HK-2 (cell line): ENCODE results near the gene ABCC4.

Experiments
- DNase-seq: peaks from one replicate; pipeline ENCODE4 v3.0.0-alpha.2; 2018; ENCODE audit not compliant: unreplicated experiment

The ABCC4 gene

GRCh38 chr13:95258098-95258497 lies 43.2 kb downstream of the ABCC4 start:
- no peak for DNase-seq

GRCh38 chr13:95256091-95256490 lies 45.2 kb downstream of the ABCC4 start:
- DNase-seq: peak; percentile 61

- no peak for DNase-seq
Measured at GRCh38 chr13:95255072-95255732, 46.0 kb downstream of the ABCC4 start.

- no peak for DNase-seq
Measured at GRCh38 chr13:95254339-95254738, 46.9 kb downstream of the ABCC4 start.

GRCh38 chr13:95253033-95253432 lies 48.2 kb downstream of the ABCC4 start:
- DNase-seq: no peak

GRCh38 chr13:95251641-95252040 lies 49.6 kb downstream of the ABCC4 start:
- no peak for DNase-seq

GRCh38 chr13:95250961-95251360 lies 50.3 kb downstream of the ABCC4 start:
- DNase-seq: no peak

- no peak for DNase-seq
Measured at GRCh38 chr13:95248953-95249352, 52.3 kb downstream of the ABCC4 start.

GRCh38 chr13:95247852-95248251 lies 53.4 kb downstream of the ABCC4 start:
- DNase-seq: no peak

- no peak for DNase-seq
Measured at GRCh38 chr13:95247171-95247570, 54.1 kb downstream of the ABCC4 start.

- no peak for DNase-seq
Measured at GRCh38 chr13:95246292-95247082, 54.8 kb downstream of the ABCC4 start.

GRCh38 chr13:95245071-95245470 lies 56.2 kb downstream of the ABCC4 start:
- no peak for DNase-seq

GRCh38 chr13:95243207-95243606 lies 58.0 kb downstream of the ABCC4 start:
- DNase-seq: no peak

GRCh38 chr13:95241321-95241720 lies 59.9 kb downstream of the ABCC4 start:
- no peak for DNase-seq

- no peak for DNase-seq
Measured at GRCh38 chr13:95239283-95239682, 62.0 kb downstream of the ABCC4 start.

GRCh38 chr13:95237310-95237870 lies 63.9 kb downstream of the ABCC4 start:
- DNase-seq: no peak

- DNase-seq: no peak
Measured at GRCh38 chr13:95236774-95237173, 64.5 kb downstream of the ABCC4 start.

GRCh38 chr13:95235974-95236373 lies 65.3 kb downstream of the ABCC4 start:
- no peak for DNase-seq

- no peak for DNase-seq
Measured at GRCh38 chr13:95235199-95235756, 66.0 kb downstream of the ABCC4 start.

GRCh38 chr13:95234242-95234641 lies 67.0 kb downstream of the ABCC4 start:
- no peak for DNase-seq

GRCh38 chr13:95233026-95233635 lies 68.1 kb downstream of the ABCC4 start:
- DNase-seq: no peak

- DNase-seq: no peak
Measured at GRCh38 chr13:95231393-95231792, 69.9 kb downstream of the ABCC4 start.
